Activated T-cell treated with anti-CD3 and anti-CD28 coated beads, Interleukin-2, amount 50 U/mL, for 4 hours (primary cell): ENCODE data around the gene BCKDHB. TPM values are rescaled to one million over a fixed set of nuclear protein-coding genes. Genes with fewer than 3 reads are reported as not detected.
"Not testable (repeated sequence)": the region's sequence is repeated elsewhere in the genome, so short reads cannot be mapped to it uniquely, and the experiment has no call there.

Experiments used
- ATAC-seq, 2 donors: fragments of 200-7000 bp; cut with Tn5 transposase; one replicate each; pipeline ENCODE4 v1.10.0; 2021
- DNase-seq: peaks from one replicate; pipeline ENCODE4 v3.0.0-alpha.2; 2020
- H3K27me3 Mint-ChIP-seq: one replicate; pipeline ENCODE4 v1.8.0; 2021; ENCODE audit warnings: low read depth, mixed read lengths
- H3K36me3 Mint-ChIP-seq: one replicate; pipeline ENCODE4 v1.8.0; 2022; ENCODE audit warnings: mixed read lengths; ENCODE audit not compliant: insufficient read depth
- H3K4me1 Mint-ChIP-seq: one replicate; pipeline ENCODE4 v1.8.0; 2021; ENCODE audit warnings: low read depth, mixed read lengths
- H3K4me3 Mint-ChIP-seq: one replicate; pipeline ENCODE4 v1.8.0; 2021; ENCODE audit warnings: mild to moderate bottlenecking, moderate library complexity, mixed read lengths
- H3K9me3 Mint-ChIP-seq: one replicate; pipeline ENCODE4 v1.8.0; 2021; ENCODE audit warnings: mixed read lengths
- total RNA-seq, 3 donors: library from RNA; stranded (reverse); gene quantifications; one replicate each; pipeline ENCODE4 v1.2.1, GENCODE V29; 2021

The BCKDHB gene
- 1 to 10 TPM; 7.0 to 9.3 (median 8.0) TPM for total RNA-seq

DNA sequence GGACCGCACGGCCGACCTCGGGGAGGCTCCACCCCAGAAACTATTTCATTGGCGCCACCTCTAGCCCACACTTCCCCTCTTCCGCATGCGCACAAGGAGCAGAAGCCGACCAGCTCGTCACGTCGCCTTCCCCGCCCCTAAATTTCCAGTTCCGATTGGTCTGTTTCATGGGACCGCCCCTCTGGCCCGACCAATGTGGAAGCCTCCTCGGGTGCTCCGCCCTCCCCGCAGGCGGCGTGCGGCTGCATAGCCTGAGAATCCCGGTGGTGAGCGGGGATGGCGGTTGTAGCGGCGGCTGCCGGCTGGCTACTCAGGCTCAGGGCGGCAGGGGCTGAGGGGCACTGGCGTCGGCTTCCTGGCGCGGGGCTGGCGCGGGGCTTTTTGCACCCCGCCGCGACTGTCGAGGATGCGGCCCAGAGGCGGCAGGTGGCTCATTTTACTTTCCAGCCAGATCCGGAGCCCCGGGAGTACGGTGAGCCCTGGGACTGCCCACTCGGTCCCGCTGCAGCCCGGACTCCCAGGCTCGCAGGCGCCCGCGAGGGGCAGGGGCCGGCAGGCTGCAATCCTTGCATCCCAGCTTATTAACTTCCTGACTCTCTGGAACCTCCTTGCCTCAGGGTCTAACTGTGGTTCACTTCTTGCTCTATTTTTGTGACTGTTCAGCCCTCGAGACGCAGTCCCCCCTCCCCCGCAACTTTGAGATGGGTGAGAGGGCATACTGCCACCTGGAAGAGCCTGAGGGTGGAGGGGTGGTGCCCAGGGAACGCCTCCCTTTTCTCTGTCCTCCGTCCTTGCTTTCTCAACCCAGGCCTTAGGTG, at the start of gene BCKDHB:
TSS of gene BCKDHB (plus strand) at position 254 of the 818 bp plus-strand sequence. CDS start at position 277, 23 bp downstream.
- H3K4me3 Mint-ChIP-seq: peak within 1 kb of the TSS; percentile 93
- H3K27me3 Mint-ChIP-seq: peaks cover 14% of the 10 kb centered on the region
- DNase-seq (peak; percentile 96), ATAC-seq (peak; percentile 98 to 99)
- no peaks in the 10 kb centered on the region for H3K9me3 Mint-ChIP-seq
- peaks cover 15% of the 10 kb centered on the region for H3K4me1 Mint-ChIP-seq
- H3K36me3 Mint-ChIP-seq: peaks cover 3% of the 10 kb centered on the region

DNA sequence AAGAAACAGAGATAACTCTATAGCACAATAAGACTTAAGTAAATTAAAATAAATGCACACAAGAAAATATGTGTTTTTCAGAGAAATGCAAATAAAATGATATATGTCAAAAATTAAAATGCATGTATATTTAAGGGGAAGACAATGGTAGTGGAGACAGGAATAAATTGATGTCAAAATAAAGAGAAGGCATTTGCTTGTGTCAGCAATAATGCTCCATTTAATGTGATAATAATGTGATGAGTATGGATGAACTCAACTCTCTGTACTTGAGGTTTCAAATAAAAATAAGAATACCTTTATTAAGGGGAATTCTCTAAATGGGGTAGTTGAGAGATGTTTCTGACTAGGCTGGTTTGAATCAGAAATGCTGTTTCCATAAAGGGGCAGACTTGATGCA, 45.7 kb upstream of the BCKDHB start:
- no peak for DNase-seq
- ATAC-seq: no peak
- Mint-ChIP-seq H3K4me1 (no peaks in the 10 kb centered on the region), H3K27me3 (no peaks in the 10 kb centered on the region), H3K36me3 (no peaks in the 10 kb centered on the region), H3K9me3 (no peaks in the 10 kb centered on the region), H3K4me3 (no peak overlapping the region)

DNA sequence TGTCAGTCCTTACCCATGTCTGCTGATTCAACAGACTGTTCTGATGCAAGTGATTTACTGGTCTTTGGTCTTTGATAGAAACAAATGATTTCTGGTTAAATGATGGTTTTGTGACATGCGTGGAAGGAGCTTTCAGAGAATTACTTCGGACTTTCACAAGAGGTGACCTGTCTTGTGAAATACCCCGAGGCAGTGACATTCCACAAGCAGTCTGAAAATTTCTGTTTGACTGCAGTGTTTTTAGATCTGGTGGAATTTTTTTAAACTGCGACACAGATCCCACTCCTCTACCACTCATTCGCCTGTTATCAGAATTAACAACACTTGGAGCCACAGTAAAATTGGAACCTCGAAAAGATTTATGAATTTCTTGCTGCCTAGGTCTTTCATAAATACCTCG, 38.3 kb upstream of the BCKDHB start:
- not testable (repeated sequence) for H3K4me1 Mint-ChIP-seq, H3K9me3 Mint-ChIP-seq, H3K36me3 Mint-ChIP-seq, H3K27me3 Mint-ChIP-seq, DNase-seq, ATAC-seq, H3K4me3 Mint-ChIP-seq

DNA sequence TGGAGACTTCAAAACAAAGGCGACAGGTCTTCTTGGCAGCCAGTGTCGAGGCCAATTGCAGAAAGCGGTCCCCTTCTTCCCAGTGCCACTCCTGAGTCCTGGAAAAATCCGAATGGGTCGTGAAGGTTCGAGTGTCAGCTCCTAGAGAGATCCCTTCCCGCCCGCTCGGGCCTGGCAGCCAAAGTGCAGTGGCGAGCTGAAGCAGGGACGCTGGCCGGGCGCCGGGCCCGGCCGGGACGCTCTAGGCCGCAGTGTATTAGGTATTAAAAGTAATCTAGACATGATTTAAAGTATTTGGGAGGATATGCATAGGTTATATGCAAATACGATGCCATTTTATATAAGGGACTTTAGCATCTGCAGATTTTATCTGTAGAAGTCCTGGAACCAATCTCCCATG, 36.0 kb upstream of the BCKDHB start:
- not testable (repeated sequence) for H3K27me3 Mint-ChIP-seq, H3K4me3 Mint-ChIP-seq, H3K4me1 Mint-ChIP-seq, ATAC-seq, DNase-seq, H3K9me3 Mint-ChIP-seq, H3K36me3 Mint-ChIP-seq

DNA sequence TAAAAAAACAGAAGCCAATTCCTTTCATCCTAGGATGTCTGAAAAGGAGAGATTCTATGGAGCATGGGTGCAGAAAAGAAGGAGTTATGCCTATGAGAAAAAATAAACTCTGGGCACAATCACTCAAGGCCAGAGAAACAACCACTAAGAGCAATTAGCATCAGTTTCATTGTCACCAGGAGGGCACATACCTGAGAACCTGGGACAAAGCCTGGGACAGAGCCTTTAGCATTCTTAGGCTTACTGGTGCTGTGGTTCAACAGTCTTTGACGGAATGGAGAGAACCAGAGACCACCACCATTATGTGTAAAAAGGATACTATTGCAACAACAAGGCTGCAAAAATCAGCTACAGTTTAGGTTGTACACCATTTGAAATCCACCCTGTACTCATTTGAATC, 29.4 kb upstream of the BCKDHB start:
- ATAC-seq (no peak), DNase-seq (no peak)
- no peak overlapping the region for H3K4me3 Mint-ChIP-seq
- no peaks in the 10 kb centered on the region for H3K4me1 Mint-ChIP-seq
- H3K9me3 Mint-ChIP-seq: peaks cover 6% of the 10 kb centered on the region
- H3K36me3 Mint-ChIP-seq: no peaks in the 10 kb centered on the region
- H3K27me3 Mint-ChIP-seq: peaks cover 3% of the 10 kb centered on the region

DNA sequence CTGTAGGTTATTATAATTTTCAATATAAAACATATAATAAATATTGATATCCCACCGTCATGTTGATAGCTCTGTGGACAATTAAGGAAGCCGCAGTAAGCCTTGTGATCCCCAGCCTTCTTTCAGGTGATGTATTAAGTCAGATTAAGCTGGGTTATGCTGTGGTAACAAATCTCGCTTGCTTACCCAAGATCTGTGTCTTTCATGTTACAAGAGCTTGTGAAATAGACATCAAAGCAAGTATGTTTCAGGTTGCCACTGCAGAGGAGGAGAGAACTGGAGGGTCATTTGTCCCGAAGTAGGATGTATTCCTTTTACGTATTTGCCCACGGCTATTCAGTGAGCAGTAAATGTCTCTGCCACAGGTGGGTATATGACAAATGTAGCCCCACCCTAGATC, 17.8 kb upstream of the BCKDHB start:
- H3K4me3 Mint-ChIP-seq: no peak overlapping the region
- no peaks in the 10 kb centered on the region for H3K36me3 Mint-ChIP-seq
- ATAC-seq (no peak), DNase-seq (no peak)
- peaks cover 4% of the 10 kb centered on the region for H3K27me3 Mint-ChIP-seq
- no peaks in the 10 kb centered on the region for H3K9me3 Mint-ChIP-seq
- H3K4me1 Mint-ChIP-seq: no peaks in the 10 kb centered on the region

DNA sequence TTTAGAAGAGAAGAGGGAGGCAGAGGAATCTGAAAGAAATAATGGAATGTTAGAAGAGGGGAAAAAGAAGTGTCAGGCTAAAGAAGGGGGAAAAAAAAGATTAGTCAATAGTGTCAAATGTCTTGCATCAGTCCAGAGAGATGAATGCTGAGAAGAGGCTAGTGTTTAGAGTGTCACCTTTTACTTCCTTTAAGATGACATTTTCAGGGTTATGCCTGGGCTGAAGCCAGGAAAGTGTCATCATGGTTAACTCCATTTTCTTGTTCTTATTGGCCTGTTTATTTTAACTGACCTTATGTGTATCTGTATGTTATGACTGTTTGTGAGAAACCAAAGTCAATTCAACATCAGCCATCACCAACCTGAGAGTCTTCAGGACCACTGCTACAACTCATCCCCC, 15.0 kb upstream of the BCKDHB start:
- peaks cover 4% of the 10 kb centered on the region for H3K27me3 Mint-ChIP-seq
- H3K4me1 Mint-ChIP-seq: peaks cover 6% of the 10 kb centered on the region
- H3K4me3 Mint-ChIP-seq: no peak overlapping the region
- no peaks in the 10 kb centered on the region for H3K36me3 Mint-ChIP-seq
- DNase-seq: no peak
- ATAC-seq: no peak
- H3K9me3 Mint-ChIP-seq: no peaks in the 10 kb centered on the region

DNA sequence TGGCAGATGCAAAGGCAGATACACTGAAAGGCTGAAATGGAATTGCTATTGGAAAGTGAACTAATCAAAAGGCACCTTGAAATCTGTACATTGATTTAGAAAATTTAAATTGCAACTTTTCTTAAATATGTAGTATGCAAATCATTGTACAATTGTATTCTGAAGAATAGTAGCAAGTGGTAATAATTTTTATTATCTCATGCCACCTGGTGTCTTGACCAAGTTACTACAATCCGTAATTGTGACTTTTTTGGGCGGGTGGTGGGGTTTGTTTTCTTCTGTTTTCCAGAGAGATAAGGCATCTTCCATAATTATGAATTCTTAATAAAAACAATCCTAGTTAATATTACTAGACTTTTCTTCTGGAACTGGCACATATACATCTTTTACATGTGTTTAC, 12.5 kb upstream of the BCKDHB start:
- peaks cover 4% of the 10 kb centered on the region for H3K27me3 Mint-ChIP-seq
- DNase-seq (no peak), ATAC-seq (no peak)
- H3K36me3 Mint-ChIP-seq: no peaks in the 10 kb centered on the region
- H3K4me3 Mint-ChIP-seq: no peak overlapping the region
- no peaks in the 10 kb centered on the region for H3K9me3 Mint-ChIP-seq
- peaks cover 6% of the 10 kb centered on the region for H3K4me1 Mint-ChIP-seq

DNA sequence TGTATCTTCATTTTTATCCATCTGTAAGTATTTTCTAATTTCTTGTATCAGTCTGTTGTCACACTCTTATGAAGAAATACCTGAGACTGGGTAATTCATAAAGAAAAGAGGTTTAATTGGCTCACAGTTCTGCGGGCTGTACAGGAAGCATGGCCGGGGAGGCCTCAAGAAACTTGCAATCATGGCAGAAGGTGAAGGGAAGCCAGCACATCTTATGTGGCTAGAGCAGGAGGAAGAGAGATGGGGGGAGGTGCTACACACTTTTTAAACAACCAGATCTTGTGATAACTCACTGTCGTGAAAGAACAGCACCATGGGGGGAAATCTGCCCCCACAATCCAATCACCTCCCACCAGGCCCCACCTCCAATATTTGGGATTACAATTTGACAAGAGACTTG, 10.9 kb upstream of the BCKDHB start:
- no peaks in the 10 kb centered on the region for H3K9me3 Mint-ChIP-seq
- H3K27me3 Mint-ChIP-seq: no peaks in the 10 kb centered on the region
- peaks cover 6% of the 10 kb centered on the region for H3K4me1 Mint-ChIP-seq
- ATAC-seq: no peak
- no peaks in the 10 kb centered on the region for H3K36me3 Mint-ChIP-seq
- H3K4me3 Mint-ChIP-seq: no peak overlapping the region
- DNase-seq: no peak

DNA sequence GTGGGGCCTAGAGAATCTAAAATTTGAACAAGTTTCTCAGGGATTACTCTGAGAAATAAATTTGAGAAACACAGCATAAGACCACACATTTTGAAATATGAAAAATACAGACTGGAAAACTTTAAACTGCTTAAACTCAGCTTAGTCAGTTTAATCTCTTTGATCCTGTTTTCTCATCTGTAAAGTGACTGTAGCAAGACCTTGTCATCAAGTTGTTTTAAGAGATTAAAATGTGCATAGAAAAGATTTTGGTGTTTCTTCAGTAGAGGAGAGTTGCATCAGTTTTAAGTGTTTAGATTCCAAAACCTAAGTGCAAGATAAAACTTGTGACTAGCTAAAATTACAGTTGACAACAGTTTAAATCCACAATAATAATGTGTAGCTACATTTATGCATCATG, 8.1 kb upstream of the BCKDHB start:
- DNase-seq: no peak
- Mint-ChIP-seq H3K4me1 (peaks cover 6% of the 10 kb centered on the region), H3K36me3 (no peaks in the 10 kb centered on the region), H3K9me3 (no peaks in the 10 kb centered on the region), H3K27me3 (peaks cover 4% of the 10 kb centered on the region), H3K4me3 (no peak overlapping the region)
- ATAC-seq: no peak

DNA sequence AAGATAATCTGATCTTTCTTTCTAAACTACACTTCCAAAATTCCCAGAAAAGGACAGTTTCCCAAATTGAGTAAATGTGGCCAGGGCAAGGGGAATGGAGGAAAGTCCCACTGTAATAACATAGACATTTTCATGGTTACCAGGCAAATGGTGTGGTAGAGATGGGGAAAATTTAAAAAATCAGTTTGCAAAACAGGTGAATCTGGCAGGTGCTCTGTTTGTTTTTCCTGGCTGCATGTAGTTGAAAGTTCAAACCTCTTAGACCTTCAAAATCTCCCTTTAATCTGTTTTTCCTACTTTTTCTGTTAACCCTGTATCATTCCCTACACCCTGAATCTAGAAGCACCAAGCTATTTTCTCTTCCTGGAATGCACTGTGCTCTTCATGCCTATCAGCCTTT, 2.0 kb upstream of the BCKDHB start:
- ATAC-seq: no peak
- Mint-ChIP-seq H3K27me3 (peaks cover 14% of the 10 kb centered on the region), H3K4me1 (peaks cover 15% of the 10 kb centered on the region), H3K36me3 (no peaks in the 10 kb centered on the region), H3K4me3 (no peak overlapping the region), H3K9me3 (no peaks in the 10 kb centered on the region)
- DNase-seq: no peak

DNA sequence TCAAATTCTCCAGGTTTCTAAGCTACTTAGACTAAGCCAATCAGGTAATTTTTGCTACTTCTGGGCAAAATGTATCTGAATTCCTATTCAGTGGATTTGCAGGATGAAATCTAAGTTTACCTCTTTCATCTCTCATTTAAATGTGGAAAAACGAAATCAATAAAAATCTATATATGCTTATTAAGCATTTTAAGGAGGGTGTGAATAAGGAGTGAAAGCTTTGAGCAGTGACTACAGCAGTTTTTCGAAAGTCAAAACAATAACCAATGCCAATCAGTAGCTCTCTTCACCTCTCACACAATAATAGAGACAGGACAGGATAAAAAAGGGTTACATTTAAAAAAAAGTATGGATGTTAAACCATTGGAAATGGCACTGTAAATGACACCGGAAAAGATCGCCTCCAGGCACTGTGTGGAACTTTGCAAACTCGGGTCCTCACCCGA, 476 bp upstream of the BCKDHB start:
- Mint-ChIP-seq H3K4me3 (peak overlapping the region; percentile 93), H3K4me1 (peaks cover 15% of the 10 kb centered on the region), H3K9me3 (no peaks in the 10 kb centered on the region), H3K36me3 (peaks cover 3% of the 10 kb centered on the region), H3K27me3 (peaks cover 14% of the 10 kb centered on the region)
- no peak for DNase-seq
- ATAC-seq: peak; percentile 7 to 18

DNA sequence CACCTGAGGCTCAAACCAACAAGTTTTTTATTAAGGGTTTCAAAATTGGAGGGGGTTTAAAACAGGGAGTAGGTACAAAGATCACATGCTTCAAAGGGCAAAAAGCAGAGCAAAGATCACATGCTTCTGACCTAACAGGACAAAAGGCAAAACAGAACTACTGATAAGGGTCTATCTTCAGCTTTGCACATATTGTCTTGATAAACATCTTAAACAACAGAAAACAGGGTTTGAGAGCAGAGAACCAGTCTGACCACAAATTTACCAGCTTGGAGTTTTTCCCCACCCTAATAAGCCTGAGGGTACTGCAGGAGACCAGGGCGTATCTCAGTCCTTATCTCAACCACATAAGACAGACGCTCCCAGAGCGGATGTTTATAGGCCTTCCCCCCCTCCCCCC, 16.1 kb downstream of the BCKDHB start:
- not testable (repeated sequence) for DNase-seq, H3K27me3 Mint-ChIP-seq, H3K4me3 Mint-ChIP-seq, ATAC-seq
- H3K36me3 Mint-ChIP-seq: peaks cover 26% of the 10 kb centered on the region
- peaks cover 16% of the 10 kb centered on the region for H3K4me1 Mint-ChIP-seq
- peaks cover 13% of the 10 kb centered on the region for H3K9me3 Mint-ChIP-seq

DNA sequence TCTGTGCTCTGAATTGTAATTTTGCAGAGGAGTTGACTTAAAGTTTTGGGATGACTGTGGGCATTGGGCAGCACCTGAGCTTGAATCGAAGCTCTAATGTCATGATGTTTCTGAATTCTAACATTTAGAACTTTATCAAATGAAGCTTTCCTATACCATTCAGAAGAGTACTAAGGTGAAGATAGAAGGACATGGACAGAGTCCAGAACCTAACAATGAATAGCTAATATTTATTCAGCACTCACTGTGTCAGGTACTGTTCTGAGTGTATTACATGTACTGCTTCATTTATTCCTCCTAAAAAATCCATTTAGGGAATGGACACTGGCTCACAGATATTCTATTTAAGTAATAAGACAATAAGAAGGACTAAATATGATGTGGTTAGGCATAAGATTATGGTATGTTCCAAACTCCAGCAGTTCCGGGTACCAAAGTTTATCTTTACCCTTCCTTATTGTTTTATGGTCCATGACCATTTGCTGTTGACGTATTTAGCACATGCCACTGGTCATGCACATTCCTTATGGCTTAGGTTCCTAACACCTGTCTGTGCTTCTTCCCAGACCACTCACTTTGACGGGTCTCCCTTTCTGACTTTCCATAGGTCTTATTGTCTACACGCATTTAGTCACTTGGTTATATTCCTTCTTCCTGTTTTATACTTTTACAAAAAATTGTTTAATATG, 20.3 kb downstream of the BCKDHB start:
- ATAC-seq (no peak), DNase-seq (no peak)
- peaks cover 23% of the 10 kb centered on the region for H3K36me3 Mint-ChIP-seq
- no peaks in the 10 kb centered on the region for H3K27me3 Mint-ChIP-seq
- no peaks in the 10 kb centered on the region for H3K9me3 Mint-ChIP-seq
- peaks cover 11% of the 10 kb centered on the region for H3K4me1 Mint-ChIP-seq
- H3K4me3 Mint-ChIP-seq: no peak overlapping the region

DNA sequence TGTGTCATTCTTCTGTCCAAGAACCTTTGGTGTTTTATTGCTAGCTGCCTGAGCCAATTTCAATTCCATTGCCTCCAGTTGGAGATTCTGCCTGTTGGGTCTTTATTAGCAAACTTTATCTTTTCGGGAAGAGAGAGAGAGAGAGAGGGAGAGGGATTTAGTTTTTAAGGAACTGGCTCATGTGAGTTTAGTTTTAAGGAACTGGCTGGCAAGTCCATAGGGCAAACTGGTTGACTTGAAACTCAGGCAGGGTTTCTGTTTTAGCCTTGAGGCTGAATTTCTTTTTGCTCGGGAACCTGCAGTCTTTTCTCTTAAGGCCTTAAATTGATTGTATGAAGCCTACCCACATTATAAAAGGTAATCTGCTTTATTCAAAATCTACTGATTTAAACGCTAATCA, 23.0 kb downstream of the BCKDHB start:
- DNase-seq: no peak
- Mint-ChIP-seq H3K36me3 (peaks cover 24% of the 10 kb centered on the region), H3K4me1 (peaks cover 2% of the 10 kb centered on the region), H3K27me3 (no peaks in the 10 kb centered on the region), H3K9me3 (no peaks in the 10 kb centered on the region), H3K4me3 (no peak overlapping the region)
- ATAC-seq: no peak
